ENCODE measurements around the gene DPT.
A peak's percentile ranks its signal among the peaks of the same experiment; 100 is the strongest.

The DPT gene

DNA sequence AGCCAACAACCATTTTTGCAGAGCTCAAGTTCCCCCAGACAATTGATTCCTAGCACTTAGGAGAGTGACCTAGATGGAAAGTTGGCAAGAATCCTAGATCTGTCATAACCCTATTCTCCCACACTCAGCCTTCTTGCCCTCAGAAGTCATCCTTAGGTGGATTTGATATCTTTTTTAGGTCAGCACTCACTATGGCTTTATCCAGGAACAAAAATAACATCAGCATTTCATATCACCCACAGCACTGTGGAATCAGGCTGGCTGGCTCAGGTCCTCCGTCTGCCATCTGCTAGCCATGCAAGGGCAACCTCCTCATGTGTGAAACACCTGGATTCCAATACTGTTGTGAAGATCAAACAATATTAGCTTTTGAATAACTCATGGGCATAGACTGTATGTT, 6.0 kb downstream of the DPT start:
- no peak overlapping the region for H3K4me3 ChIP-seq (ENCODE audit: low read length in 2 of 2)
- H3K9ac ChIP-seq (ENCODE audit: low read length in 2 of 2) = no peak overlapping the region
- H3K9me3 ChIP-seq (ENCODE audit: control insufficient read depth in 2 of 2, low read length in 2 of 2) = no peaks in the 10 kb centered on the region
- peaks cover 2% of the 10 kb centered on the region for H3K4me1 ChIP-seq (ENCODE audit: control insufficient read depth, insufficient read depth, low read length)
- no peak overlapping the region for H3K27ac ChIP-seq (ENCODE audit: low read length)
- H3K36me3 ChIP-seq (ENCODE audit: control insufficient read depth in 2 of 2, insufficient read depth in 2 of 2, low read length in 2 of 2) = no peaks in the 10 kb centered on the region
- H3K27me3 ChIP-seq (ENCODE audit: control insufficient read depth in 1 of 2, insufficient read depth in 2 of 2, low read length in 2 of 2) = no peaks in the 10 kb centered on the region

GRCh38 chr1:168720839-168721238, 8.2 kb downstream of the DPT start:
- no peaks in the 10 kb centered on the region for H3K27me3 ChIP-seq (ENCODE audit: control insufficient read depth in 1 of 2, insufficient read depth in 2 of 2, low read length in 2 of 2)
- no peak overlapping the region for H3K4me3 ChIP-seq (ENCODE audit: low read length in 2 of 2)
- H3K36me3 ChIP-seq (ENCODE audit: control insufficient read depth in 2 of 2, insufficient read depth in 2 of 2, low read length in 2 of 2) = no peaks in the 10 kb centered on the region
- no peak overlapping the region for H3K9ac ChIP-seq (ENCODE audit: low read length in 2 of 2)
- H3K4me1 ChIP-seq (ENCODE audit: control insufficient read depth, insufficient read depth, low read length) = peaks cover 5% of the 10 kb centered on the region
- H3K27ac ChIP-seq (ENCODE audit: low read length) = no peak overlapping the region
- H3K9me3 ChIP-seq (ENCODE audit: control insufficient read depth in 2 of 2, low read length in 2 of 2) = no peaks in the 10 kb centered on the region

DNA sequence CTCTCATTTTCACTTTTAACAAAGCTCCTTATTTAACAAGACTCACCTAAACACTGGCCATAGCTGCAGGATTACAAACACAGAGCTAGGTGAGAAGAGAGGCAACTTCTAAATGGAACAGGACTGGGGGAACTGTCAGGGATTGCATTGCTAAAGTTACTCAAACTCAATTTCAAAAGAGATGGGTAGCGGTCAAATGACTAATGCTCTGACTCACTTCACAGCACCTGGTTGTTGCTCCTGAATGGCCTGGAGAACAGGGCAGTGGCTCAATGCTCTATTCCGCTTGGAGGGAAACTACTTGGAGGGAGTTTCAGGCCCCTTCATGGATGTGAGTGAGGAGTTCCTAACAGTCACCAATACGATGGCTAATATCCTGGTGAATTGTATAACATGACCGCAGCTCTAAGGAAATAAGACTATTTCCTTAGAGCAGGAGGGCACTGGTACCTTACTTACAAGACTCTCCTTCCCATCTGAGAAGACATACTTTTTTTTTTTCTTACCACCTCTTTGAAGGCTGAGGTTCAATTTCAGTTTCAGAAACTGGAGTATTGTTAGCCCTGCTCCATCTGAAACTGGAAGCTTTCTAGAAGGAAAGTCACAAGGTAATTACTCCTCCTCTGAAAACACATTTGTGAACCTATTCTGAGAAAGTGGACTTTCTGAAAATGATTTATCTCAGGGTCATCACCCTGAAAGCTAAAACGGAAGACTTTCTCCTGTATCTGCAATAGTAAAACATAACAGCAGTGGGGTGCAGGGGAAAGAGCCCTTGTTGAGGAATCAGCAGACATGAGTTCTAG, 9.5 kb downstream of the DPT start:
- Histone ChIP-seq H3K4me1 (ENCODE audit: control insufficient read depth, insufficient read depth, low read length) (peaks cover 5% of the 10 kb centered on the region), H3K4me3 (ENCODE audit: low read length in 2 of 2) (no peak overlapping the region), H3K27ac (ENCODE audit: low read length) (no peak overlapping the region), H3K36me3 (ENCODE audit: control insufficient read depth in 2 of 2, insufficient read depth in 2 of 2, low read length in 2 of 2) (no peaks in the 10 kb centered on the region), H3K9me3 (ENCODE audit: control insufficient read depth in 2 of 2, low read length in 2 of 2) (no peaks in the 10 kb centered on the region), H3K27me3 (ENCODE audit: control insufficient read depth in 1 of 2, insufficient read depth in 2 of 2, low read length in 2 of 2) (no peaks in the 10 kb centered on the region), H3K9ac (ENCODE audit: low read length in 2 of 2) (no peak overlapping the region)

DNA sequence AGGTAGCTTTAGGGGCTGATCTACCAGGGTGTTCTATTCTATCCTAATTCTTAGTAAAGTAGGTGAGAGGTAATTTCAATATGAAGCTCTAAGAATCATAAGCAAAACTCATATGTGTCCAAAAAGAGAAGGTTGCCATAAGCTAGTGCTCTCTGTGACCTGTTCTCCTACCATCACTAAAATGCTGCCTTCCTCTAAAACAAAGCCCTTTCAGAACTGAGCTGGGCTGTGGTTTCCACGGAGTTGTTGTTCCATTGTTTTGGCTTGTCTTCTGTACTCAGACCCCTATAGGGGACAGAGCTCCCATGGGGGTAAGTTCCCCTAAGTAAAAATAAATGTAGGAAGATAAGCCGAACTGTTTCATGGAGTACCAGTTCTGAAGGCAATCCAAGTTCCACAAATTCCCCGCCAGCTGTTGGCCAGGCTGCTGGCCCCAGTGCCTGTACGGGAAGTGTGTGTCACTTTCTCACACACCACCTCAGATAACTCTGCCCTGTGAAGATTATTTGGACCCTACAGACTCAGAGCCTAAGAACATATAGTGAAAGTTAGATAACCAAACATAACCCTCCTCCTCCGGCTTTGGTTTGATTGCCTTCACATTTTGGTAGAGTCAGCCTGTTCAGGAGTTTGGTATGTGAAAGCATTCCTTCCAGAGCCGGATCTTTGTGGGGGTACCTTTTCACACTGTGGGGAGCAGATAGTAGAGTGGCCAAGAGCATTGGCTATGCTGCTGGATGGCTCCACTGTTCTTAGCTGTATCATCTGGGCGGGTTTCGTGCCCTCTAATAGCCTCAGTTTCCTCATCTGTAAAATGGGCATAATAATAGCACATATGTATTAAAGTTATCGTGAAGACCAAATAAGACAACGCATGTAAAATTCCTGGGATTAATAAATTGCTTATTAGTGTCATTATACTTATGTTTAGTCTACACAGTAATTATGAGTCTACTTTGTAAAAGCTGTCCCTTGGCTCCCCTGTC, 10.8 kb downstream of the DPT start:
- no peaks in the 10 kb centered on the region for H3K36me3 ChIP-seq (ENCODE audit: control insufficient read depth in 2 of 2, insufficient read depth in 2 of 2, low read length in 2 of 2)
- H3K4me3 ChIP-seq (ENCODE audit: low read length in 2 of 2) = no peak overlapping the region

DNA sequence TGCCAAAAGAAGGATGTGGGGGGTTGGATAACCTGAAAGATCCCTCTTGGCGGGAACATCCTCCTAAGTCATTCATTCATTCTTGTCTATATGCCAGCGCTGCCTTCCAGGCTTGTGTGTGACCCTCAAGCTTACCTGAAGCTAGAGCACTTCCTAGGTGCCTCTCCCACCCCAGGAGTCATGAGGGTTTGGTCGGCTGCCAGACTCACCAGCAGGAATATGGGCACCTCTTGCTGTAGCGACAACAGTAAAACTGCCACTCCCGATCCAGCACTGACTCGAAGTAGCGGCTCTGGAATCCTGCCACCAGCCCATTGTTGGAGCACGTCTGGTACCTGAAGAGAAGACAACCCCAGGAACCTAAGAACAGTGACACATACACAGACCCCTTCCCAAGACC, 15.0 kb downstream of the DPT start:
- Histone ChIP-seq H3K36me3 (ENCODE audit: control insufficient read depth in 2 of 2, insufficient read depth in 2 of 2, low read length in 2 of 2) (no peaks in the 10 kb centered on the region), H3K4me3 (ENCODE audit: low read length in 2 of 2) (no peak overlapping the region), H3K9ac (ENCODE audit: low read length in 2 of 2) (no peak overlapping the region), H3K27ac (ENCODE audit: low read length) (no peak overlapping the region), H3K9me3 (ENCODE audit: control insufficient read depth in 2 of 2, low read length in 2 of 2) (no peaks in the 10 kb centered on the region), H3K4me1 (ENCODE audit: control insufficient read depth, insufficient read depth, low read length) (peaks cover 13% of the 10 kb centered on the region), H3K27me3 (ENCODE audit: control insufficient read depth in 1 of 2, insufficient read depth in 2 of 2, low read length in 2 of 2) (no peaks in the 10 kb centered on the region)

More for the DNA sequence above, 10.8 kb downstream of the DPT start:
- Histone ChIP-seq H3K27me3 (ENCODE audit: control insufficient read depth in 1 of 2, insufficient read depth in 2 of 2, low read length in 2 of 2) (no peaks in the 10 kb centered on the region), H3K4me1 (ENCODE audit: control insufficient read depth, insufficient read depth, low read length) (peaks cover 5% of the 10 kb centered on the region), H3K9ac (ENCODE audit: low read length in 2 of 2) (no peak overlapping the region), H3K9me3 (ENCODE audit: control insufficient read depth in 2 of 2, low read length in 2 of 2) (no peaks in the 10 kb centered on the region), H3K27ac (ENCODE audit: low read length) (no peak overlapping the region)

GRCh38 chr1:168709405-168710363, 19.3 kb downstream of the DPT start:
- Histone ChIP-seq H3K9ac (ENCODE audit: low read length in 2 of 2) (peak overlapping the region; percentile 20 to 47), H3K9me3 (ENCODE audit: control insufficient read depth in 2 of 2, low read length in 2 of 2) (no peaks in the 10 kb centered on the region), H3K4me3 (ENCODE audit: low read length in 2 of 2) (peak overlapping the region; percentile 43 to 61), H3K4me1 (ENCODE audit: control insufficient read depth, insufficient read depth, low read length) (peaks cover 26% of the 10 kb centered on the region), H3K27ac (ENCODE audit: low read length) (peak overlapping the region; percentile 82), H3K27me3 (ENCODE audit: control insufficient read depth in 1 of 2, insufficient read depth in 2 of 2, low read length in 2 of 2) (no peaks in the 10 kb centered on the region), H3K36me3 (ENCODE audit: control insufficient read depth in 2 of 2, insufficient read depth in 2 of 2, low read length in 2 of 2) (no peaks in the 10 kb centered on the region)

DNA sequence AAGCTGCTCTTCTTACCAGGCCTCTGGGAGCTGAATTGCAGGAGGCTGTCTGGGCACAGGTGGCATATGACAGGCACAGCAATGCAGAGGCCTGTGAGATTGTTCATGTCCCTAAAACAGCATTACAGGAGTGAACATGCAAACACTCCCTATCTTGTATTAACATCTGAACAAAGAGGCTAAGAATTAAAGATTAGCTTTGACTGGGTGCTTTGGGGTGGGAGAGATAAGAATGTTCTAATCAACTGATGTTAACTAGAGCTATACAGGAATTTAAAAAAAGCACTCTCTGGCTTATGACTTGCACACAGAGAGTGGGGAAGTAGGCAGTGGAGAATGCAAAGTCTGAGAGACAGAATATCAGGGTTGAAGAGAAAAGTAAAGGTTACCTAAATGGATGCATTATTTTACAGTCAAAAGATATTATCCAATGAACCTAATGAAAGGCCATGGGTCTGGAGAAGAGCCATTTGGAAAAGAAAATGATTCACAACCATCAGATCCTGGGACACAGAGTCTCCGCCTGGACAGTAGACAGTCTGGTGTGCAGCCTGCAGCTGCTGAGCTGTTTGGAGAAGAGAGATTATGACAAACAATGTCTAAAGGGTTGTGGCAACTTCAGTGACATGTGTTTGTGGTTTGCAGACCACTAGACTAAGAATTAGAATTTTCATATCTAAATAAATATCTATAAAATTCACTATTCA, 20.2 kb downstream of the DPT start:
- Histone ChIP-seq H3K9me3 (ENCODE audit: control insufficient read depth in 2 of 2, low read length in 2 of 2) (no peaks in the 10 kb centered on the region), H3K27me3 (ENCODE audit: control insufficient read depth in 1 of 2, insufficient read depth in 2 of 2, low read length in 2 of 2) (no peaks in the 10 kb centered on the region), H3K36me3 (ENCODE audit: control insufficient read depth in 2 of 2, insufficient read depth in 2 of 2, low read length in 2 of 2) (no peaks in the 10 kb centered on the region), H3K9ac (ENCODE audit: low read length in 2 of 2) (no peak overlapping the region), H3K27ac (ENCODE audit: low read length) (peak overlapping the region; percentile 82), H3K4me3 (ENCODE audit: low read length in 2 of 2) (peak overlapping the region in 1 of 2 donors; percentile 61), H3K4me1 (ENCODE audit: control insufficient read depth, insufficient read depth, low read length) (peaks cover 26% of the 10 kb centered on the region)

DNA sequence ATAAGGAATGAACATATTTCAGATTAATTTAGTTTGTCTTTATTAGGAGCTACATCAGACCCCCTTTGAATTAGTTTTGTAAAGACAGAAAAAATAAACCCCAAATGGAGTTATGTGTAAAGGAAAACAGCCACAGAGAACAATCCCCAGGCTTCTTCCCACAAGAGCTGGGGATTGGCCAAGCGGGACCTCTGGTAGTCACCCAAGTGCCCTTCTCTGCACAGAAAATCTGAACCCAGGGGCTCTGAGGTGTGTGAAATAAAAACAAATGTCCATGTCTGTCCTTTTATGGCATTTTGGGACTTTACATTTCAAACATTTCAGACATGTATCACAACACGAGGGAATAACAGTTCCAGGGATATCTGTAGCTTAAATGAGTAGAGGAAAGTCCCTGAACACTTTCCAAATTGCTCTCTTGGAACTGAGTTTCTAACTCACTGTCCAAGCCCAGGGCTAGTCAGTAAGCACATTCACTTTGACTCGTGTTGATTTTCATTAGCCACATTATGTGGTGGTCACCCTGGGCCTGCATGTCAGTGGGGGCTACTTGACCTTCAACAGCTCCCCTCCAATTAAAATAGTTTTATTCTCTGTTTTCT, 22.5 kb downstream of the DPT start:
- Histone ChIP-seq H3K9ac (ENCODE audit: low read length in 2 of 2) (no peak overlapping the region), H3K4me1 (ENCODE audit: control insufficient read depth, insufficient read depth, low read length) (peaks cover 26% of the 10 kb centered on the region), H3K36me3 (ENCODE audit: control insufficient read depth in 2 of 2, insufficient read depth in 2 of 2, low read length in 2 of 2) (no peaks in the 10 kb centered on the region), H3K27me3 (ENCODE audit: control insufficient read depth in 1 of 2, insufficient read depth in 2 of 2, low read length in 2 of 2) (no peaks in the 10 kb centered on the region), H3K9me3 (ENCODE audit: control insufficient read depth in 2 of 2, low read length in 2 of 2) (no peaks in the 10 kb centered on the region), H3K4me3 (ENCODE audit: low read length in 2 of 2) (no peak overlapping the region), H3K27ac (ENCODE audit: low read length) (peak overlapping the region; percentile 60)

GRCh38 chr1:168700575-168701268, 28.3 kb downstream of the DPT start:
- Histone ChIP-seq H3K27ac (ENCODE audit: low read length) (no peak overlapping the region), H3K27me3 (ENCODE audit: control insufficient read depth in 1 of 2, insufficient read depth in 2 of 2, low read length in 2 of 2) (no peaks in the 10 kb centered on the region), H3K36me3 (ENCODE audit: control insufficient read depth in 2 of 2, insufficient read depth in 2 of 2, low read length in 2 of 2) (no peaks in the 10 kb centered on the region), H3K4me1 (ENCODE audit: control insufficient read depth, insufficient read depth, low read length) (peaks cover 10% of the 10 kb centered on the region), H3K9ac (ENCODE audit: low read length in 2 of 2) (no peak overlapping the region), H3K4me3 (ENCODE audit: low read length in 2 of 2) (no peak overlapping the region), H3K9me3 (ENCODE audit: control insufficient read depth in 2 of 2, low read length in 2 of 2) (no peaks in the 10 kb centered on the region)

Measured in stomach smooth muscle (tissue), 2 donors.